GM21367 (cell line): ENCODE data around the gene ATP7A.
"Not testable (repeated sequence)": the region's sequence is repeated elsewhere in the genome, so short reads cannot be mapped to it uniquely, and the experiment has no call there.

Experiments
- ATAC-seq: cut with Tn5 transposase; IDR thresholded peaks from one replicate; pipeline ENCODE4 v1.9.1; 2021; ENCODE audit not compliant: unreplicated experiment

Gene ATP7A

GRCh38 chrX:77945031-77945430, 34.5 kb downstream of the ATP7A start:
- not testable (repeated sequence) for ATAC-seq

GRCh38 chrX:77945910-77946545, 35.5 kb downstream of the ATP7A start:
- no peak for ATAC-seq

GRCh38 chrX:77946571-77946970, 36.1 kb downstream of the ATP7A start:
- no peak for ATAC-seq

DNA sequence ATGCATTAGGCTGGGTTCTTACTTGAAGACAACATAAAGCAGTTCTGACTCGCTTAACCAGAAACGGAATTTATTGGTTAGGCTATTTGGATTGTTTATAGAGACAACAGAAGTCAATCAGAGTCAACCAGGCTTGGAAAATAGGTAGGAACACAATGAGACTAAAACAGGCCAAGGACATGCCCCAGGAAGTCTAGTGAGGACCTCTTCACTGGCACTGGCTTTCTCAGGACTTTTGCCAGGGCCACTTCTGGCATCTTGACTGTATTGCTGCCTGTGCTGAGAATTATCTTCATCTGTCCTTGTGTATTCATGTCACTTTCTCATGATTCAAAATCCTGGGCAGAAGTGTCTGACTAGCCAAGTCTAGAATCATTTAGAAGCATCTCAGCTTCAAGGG, 39.3 kb downstream of the ATP7A start:
- ATAC-seq = no peak

DNA sequence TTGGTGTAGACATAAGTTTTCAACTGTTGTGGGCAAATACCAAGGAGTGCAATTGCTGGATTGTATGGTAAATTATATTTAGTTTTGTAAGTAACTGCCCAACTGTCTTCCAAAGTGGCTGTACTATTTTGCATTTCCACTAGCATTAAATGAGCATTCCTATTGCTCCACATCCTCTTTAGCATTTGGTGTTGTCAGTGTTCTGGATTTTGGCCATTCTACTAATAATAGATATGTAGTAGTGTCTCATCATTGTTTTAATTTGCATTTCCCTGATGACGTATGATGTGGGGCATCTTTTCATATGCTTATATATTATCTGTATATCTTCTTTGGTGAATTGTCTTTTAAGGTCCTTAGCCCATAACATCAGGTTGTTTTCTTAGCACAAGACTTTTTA, 41.7 kb downstream of the ATP7A start:
- ATAC-seq = no peak

DNA sequence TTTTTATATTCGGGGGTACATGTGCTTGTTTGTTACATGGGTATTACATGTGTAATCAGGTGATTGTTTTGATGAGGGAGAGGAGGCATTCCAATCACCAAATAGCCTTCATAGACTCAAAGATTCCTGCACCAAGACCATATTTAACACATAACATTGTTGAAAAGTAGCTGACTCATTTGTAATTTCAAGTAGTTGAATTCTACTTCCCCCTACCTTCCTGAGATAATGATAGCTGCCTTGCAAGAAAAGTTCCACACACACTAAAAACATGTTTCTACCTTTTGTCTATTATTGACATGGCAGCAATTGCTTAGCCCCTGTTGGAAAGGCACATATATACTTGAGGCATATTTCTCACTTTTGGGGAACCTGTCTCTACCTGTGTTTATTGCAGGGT, 42.8 kb downstream of the ATP7A start:
- ATAC-seq = no peak

- no peak for ATAC-seq
Observed at GRCh38 chrX:77953708-77954107, 43.2 kb downstream of the ATP7A start.

- no peak for ATAC-seq
Observed at GRCh38 chrX:77960567-77960966, 50.1 kb downstream of the ATP7A start.

GRCh38 chrX:77961063-77961462, 50.6 kb downstream of the ATP7A start:
- no peak for ATAC-seq

DNA sequence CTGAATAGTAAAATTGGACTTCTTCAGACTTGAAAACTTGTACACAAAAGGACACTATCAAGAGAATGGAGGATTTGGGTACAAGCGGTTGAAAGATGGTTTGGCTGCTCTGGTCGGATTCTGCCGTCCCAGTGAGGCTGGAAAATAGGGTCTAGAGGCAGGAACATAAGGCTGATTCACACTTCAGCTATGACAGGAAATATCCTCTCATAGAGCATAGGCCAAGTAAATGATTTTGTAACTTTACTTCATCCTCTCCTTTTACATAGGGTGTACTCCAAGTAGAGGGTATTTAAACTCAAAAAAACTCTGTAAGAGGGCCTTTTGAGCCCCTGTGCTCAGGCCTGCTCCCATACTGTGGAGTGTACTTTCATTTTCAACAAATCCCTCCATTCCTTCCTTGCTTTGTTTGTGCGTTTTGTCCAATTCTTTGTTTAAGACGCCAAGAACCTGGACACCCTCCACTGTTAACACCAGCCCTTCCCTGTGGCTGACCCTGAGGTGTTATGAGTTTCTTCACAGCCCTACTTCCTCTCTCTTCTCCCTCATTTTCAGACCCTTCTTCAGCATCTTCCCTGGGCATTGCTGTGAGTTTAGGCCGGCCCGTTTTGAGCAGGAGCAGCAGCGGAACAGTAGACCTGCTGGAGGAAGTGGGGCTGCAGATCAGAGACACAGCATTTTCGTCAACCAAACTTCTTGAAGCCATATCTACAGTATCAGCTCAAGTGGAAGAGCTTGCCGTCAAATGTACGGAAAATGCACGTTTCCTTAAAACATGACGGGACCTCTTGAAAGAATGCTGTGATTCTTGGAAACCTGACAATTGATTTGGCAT, 51.8 kb downstream of the ATP7A start:
- ATAC-seq = no peak

DNA sequence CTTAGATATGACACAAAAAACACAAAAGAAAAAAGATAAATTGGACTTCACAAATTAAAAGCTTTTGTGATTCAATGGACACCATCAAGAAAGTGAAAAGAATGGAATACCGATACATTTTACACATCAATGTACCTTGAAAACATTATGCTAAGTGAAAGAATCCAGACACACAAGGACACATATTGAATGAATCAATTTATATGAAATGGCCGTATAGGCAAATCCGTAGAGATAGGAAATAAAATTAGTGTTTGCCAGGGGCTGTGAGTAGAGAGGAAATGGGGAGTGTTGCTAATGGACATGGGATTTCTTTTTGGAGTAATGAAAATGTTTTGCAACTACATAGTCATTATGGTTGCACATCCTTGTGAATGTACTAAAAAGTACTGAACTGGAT, 55.9 kb downstream of the ATP7A start:
- ATAC-seq = no peak

- no peak for ATAC-seq
Observed at GRCh38 chrX:77967631-77968030, 57.1 kb downstream of the ATP7A start.

GRCh38 chrX:77969538-77969937, 59.0 kb downstream of the ATP7A start, which contains the start of gene PGAM4:
TSS of gene PGAM4 (minus strand) at chrX:77969638. CDS start at chrX:77969638, 0 bp downstream.
- ATAC-seq = no peak

GRCh38 chrX:77975755-77976154, 65.3 kb downstream of the ATP7A start:
- ATAC-seq = no peak

GRCh38 chrX:77977095-77977494, 66.6 kb downstream of the ATP7A start:
- no peak for ATAC-seq

DNA sequence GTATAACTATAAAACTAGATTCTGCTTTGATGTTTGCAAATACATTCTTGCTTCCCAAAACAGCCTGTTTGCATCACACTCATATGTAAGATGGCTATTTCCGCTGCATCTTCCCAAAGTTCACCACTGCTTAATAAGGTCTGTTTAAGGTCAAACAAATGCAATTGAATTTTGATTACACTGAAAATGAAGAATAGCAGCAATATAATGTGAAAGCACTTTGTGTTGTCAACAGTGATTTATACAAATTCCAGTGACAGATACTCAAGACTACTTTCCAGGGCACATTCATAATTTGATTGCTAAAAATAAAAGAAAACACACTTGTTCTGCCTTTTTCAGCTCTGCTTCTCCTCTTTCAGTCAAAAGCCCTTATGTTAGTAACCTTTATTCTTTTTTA, 67.0 kb downstream of the ATP7A start:
- no peak for ATAC-seq

DNA sequence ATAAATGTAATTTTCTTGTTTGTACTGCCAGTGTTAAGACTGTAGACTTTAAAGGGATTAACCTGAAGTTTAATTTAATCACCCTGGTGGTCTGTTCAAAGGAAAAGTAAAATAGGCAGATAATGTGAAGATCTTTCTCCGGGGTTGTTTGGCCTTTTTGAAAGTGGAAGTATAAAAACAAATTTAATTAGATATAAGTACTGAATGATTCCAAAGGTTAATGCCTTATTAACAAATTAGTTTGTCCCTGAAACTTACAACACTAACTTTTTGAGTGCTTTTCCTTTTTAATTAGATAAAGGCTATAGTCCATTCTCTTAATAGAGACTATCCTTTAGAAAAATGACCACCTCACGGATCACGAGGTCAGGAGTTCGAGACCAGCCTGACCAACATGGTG, 69.4 kb downstream of the ATP7A start:
- ATAC-seq = no peak

DNA sequence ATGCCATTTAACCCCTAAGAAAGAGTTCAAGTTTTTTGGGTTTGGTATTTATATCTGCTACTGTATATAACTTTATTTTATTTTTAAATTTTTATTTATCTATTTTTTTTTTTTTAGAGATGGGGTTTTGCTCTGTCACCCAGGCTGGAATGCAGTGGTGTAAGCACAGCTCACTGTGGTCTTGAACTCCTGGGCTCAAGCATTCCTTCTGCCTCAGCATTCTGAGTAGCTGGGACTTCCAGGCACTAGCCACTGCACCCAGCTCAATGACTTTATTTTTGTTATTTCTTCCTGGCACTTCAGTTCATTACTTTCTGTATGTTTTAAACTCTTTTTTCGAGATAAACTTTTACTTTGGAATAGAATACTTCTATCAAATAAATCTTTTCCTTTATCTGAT, 101.4 kb downstream of the ATP7A start:
- no peak for ATAC-seq

DNA sequence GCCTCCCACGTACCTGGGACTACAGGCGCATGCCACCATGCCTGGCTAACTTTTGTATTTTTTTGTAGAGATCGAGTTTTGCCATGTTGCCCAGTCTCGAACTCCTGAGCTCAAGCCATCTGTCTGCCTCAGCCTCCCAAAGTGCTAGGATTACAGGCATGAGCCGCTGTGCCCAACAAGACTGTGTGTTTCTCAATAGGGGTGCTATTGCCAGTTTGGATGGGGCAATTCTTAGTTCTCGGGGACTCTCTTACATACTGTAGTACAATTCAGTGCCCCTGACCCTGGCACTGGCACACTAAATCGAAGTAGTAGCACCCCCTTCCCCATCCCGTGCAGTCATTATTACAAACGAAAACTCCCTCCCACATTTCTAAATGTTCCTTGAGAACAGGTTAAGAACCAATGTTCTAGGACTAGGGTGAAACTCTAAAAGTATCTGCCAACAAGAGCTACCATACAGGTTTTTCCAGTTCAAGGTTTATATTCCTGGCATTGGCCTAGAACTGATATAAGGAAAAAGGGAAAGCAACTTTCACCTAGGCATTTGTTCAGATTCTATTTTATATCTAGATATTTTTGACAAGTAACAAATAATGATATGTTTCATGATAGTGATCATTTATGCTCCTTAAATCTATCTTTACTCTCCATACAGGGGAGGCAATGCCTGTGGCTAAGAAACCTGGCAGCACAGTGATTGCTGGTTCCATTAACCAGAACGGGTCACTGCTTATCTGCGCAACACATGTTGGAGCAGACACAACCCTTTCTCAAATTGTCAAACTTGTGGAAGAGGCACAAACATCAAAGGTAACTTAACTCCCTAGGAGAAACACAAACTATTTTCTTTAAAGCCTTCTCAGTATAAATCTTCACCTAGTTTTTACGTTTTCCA, 109.3 kb downstream of the ATP7A start:
- ATAC-seq = no peak

DNA sequence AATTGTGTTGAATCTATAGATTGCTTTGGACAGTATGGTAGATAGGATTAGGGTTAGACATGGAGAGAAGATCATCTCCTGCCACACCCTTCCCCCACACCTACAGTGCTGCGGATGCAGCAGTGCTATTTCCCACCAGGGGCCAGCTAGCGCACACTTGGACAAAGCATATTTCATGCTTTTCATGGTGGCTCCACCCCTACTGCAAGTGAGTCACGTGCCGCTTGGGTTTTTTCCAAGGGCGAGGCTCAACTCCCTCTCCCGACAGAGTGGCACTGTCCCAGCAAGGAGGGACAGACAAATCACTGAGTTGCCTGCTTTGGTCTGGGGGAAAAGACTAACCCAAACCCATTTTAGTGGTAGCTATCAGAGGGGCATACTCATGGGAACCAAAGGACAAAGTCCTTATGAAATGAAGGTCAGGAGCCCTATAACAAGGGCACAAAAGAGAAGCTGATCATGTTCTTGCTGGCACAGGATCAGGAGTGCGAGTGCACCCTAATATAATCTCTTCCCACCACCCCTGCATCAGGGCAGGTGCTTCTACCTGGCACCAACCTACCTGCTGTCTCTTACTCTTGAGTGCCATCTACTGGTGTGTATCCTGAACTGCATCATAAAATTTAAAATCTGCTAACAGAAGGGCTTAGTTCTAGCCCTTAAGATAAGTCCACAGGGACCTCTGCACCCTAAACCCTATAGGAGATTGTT, 114.0 kb downstream of the ATP7A start:
- ATAC-seq = no peak

DNA sequence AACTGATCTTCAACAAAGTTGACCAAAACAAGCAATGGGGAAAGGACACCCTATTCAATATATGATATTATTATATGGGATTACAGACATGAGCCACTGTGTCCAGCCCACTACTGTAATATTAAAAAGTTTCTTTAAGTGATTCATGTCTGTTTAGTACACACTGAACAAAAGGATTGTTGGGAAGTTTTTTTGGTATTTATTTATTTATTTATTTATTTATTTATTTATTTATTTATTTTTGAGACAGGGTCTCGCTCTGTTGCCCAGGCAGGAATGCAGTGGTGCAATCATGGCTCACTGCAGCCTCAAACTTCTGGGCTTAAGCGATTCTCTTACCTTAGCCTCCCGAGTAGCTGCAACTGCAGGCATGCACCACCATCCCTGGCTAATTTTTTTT, 117.3 kb downstream of the ATP7A start:
- ATAC-seq = no peak
